Rectal smooth muscle tissue (tissue), 1 donor: ENCODE results near the gene CD33.

Experiments used
- H3K27ac ChIP-seq: one replicate; pipeline ENCODE4 v1.7.0; 2013; ENCODE audit warnings: low read depth, low read length, inconsistent platforms
- H3K27me3 ChIP-seq: one replicate; pipeline ENCODE4 v1.7.0; 2013; ENCODE audit warnings: low read length; ENCODE audit not compliant: control insufficient read depth, insufficient read depth
- H3K36me3 ChIP-seq: one replicate; pipeline ENCODE4 v1.7.0; 2013; ENCODE audit warnings: low read length; ENCODE audit not compliant: control insufficient read depth, insufficient read depth
- H3K4me1 ChIP-seq: one replicate; pipeline ENCODE4 v1.7.0; 2013; ENCODE audit warnings: low read length; ENCODE audit not compliant: control insufficient read depth, insufficient read depth
- H3K4me3 ChIP-seq: one replicate; pipeline ENCODE4 v1.7.0; 2013; ENCODE audit warnings: low read length
- H3K9ac ChIP-seq: one replicate; pipeline ENCODE4 v1.7.0; 2013; ENCODE audit warnings: low read length

Gene CD33

DNA sequence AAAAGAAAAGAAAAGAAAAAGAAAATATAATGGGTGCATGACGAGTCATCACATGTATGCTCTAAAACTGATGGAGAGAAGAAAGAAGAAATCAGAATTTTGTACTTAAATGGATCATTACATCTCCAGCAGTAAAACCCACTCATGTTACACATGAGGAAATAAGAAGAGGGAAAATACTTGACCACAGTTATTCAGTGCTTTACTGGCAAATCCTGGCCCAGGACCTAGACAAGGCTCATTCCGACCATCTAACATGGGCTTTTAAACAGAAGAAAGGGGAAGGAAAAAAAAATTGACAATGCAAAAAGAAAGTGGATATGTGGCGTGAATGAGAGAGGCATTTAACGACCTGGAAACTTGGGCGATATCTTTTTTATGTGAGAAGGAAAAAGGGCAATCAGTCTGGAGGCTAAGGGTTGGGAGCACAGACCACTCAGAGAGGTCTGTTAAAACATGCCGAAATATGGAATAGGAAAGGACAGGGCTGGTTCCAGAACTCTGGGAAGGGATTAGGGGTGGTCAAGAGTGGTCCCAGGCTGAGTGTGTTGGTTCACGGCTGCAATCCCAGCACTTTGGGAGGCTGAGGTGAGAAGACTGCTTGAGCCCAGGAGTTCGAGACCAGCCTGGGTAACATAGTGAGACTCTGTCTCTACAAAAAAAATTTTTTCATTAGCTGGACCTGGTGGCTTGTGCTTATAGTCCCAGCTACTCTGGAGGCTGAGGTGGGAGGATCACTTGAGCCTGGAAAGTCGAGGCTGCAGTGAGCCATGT is 27.6 kb downstream of the CD33 start:
- Histone ChIP-seq H3K4me1 (no peaks in the 10 kb centered on the region), H3K36me3 (no peaks in the 10 kb centered on the region), H3K27ac (no peak overlapping the region), H3K4me3 (no peak overlapping the region), H3K27me3 (no peaks in the 10 kb centered on the region), H3K9ac (no peak overlapping the region)

DNA sequence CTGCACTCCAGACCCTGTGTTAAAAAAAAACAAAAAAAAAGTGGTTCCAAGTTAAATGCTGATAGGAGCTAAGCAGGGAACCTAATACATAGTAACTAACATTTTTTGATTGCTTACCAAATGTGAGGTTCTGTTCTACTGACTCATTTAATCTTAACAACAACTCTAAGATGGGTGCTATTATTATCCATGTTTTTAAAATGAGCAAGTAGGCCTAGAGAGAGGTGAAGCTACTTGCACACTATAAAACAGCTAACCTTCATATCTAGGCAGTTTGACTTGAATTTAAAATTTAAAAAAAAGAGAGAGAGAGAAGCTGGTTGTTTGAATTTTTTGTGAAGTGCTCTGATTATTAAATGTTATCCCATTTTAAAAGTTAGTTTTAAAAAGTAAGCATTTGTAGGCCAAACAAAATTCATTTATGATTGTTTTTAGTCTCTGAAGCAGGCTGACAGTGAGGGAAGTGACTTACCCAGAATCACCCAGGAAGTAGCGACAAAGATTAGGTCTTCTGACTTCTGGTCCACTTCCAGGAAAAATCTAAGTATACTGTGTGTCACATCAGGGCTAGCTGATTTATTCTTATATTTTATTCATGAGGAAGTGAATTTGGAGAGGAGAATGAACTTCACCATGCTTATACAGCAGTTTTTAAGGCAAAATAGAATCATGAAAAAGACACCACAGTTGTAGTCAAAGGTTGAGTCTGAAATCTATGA is 28.4 kb downstream of the CD33 start:
- no peak overlapping the region for H3K9ac ChIP-seq
- H3K27me3 ChIP-seq: no peaks in the 10 kb centered on the region
- no peaks in the 10 kb centered on the region for H3K36me3 ChIP-seq
- H3K4me1 ChIP-seq: no peaks in the 10 kb centered on the region
- no peak overlapping the region for H3K4me3 ChIP-seq
- H3K27ac ChIP-seq: no peak overlapping the region

DNA sequence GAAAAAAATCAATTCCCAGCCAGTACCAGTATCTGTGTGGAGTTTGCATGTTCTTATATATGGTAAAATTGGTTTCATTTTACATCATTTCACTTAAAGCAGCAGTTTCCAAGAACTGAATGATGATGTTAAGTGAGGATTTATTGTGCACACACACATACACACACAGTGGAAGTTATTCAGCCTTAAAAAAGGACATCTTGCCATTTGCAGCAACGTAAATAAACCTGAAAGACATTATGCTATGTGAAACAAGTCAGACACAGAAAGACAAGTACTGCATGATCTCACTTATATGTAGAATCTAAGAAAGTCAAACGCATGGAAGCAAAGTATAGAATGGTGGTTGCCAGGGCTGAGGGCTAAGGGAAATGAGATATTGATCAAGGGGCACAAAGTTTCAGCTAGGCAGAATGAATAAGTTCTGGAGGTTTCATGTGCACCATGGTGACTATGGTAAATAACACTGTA is 31.3 kb downstream of the CD33 start:
- Histone ChIP-seq H3K27ac (no peak overlapping the region), H3K4me1 (no peaks in the 10 kb centered on the region)

DNA sequence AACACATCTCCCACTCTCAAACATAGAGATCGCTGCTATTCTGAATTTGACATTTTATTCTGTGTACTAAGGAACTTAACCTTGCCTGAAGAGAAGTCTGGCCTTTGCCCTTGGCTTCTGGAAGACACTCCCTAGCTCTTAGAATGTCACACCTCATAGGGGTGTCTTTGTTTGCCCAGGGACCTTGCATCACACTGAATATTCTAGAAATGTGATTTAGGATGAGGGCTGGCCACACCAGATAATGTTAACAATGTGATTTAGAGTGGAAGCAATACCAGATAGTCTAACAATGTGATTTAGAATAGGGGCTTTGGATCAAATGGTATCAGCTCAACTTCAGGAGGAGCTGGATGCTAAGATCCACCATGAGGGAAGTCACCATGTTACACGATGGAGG is 32.6 kb downstream of the CD33 start:
- H3K4me1 ChIP-seq: no peaks in the 10 kb centered on the region
- H3K27ac ChIP-seq: no peak overlapping the region
- H3K9ac ChIP-seq: no peak overlapping the region
- H3K36me3 ChIP-seq: no peaks in the 10 kb centered on the region
- no peaks in the 10 kb centered on the region for H3K27me3 ChIP-seq
- H3K4me3 ChIP-seq: no peak overlapping the region

More for the DNA sequence above, 31.3 kb downstream of the CD33 start:
- Histone ChIP-seq H3K36me3 (no peaks in the 10 kb centered on the region), H3K9ac (no peak overlapping the region), H3K27me3 (no peaks in the 10 kb centered on the region), H3K4me3 (no peak overlapping the region)

DNA sequence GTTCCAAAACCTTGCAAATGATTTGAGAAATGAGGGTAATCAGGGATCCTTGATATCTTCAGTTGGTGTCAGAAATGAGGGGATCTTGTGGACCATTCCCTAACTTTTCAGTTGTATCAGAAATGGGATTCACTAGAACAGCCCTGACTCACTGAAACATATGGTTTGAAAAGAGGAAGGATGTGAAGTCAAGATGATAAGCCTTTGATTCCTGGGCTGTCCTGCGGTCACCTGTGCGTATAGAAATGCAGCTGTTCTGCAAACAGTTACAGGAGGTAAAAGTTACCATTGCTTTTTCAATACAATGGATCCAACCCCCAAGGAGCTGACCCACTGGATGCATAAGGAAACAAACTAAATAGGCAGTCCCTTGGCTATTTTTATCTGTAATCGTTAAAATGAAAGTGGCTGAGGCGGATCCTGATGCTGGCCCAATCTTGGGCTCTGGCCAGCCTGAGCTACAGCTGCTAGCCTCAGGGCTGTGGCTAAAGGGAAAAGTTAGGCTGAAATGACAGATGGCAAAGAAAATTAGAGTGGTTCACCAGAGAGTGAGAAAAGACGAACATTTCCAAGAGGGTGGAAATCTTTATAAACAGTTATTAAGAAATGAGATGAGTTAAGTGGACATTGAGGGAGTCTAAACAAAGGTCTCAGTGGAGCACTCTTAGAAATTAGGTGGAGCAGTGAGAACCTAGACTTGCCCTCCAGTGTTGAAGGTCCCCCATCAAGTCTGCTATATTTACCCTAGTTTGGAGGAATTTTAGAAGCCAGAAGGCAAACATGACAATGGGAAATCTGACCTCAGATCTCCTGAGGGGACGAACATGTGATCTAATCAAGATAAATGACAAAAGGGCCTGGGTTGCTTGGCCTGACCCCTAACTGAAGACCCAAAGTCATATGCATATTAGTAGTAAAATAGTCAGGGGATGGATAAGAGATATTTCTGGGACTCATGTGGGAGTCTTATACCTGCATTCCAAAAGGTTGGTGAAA is 33.6 kb downstream of the CD33 start:
- no peak overlapping the region for H3K9ac ChIP-seq
- H3K36me3 ChIP-seq: no peaks in the 10 kb centered on the region
- H3K4me3 ChIP-seq: no peak overlapping the region
- no peaks in the 10 kb centered on the region for H3K4me1 ChIP-seq
- no peak overlapping the region for H3K27ac ChIP-seq
- no peaks in the 10 kb centered on the region for H3K27me3 ChIP-seq

DNA sequence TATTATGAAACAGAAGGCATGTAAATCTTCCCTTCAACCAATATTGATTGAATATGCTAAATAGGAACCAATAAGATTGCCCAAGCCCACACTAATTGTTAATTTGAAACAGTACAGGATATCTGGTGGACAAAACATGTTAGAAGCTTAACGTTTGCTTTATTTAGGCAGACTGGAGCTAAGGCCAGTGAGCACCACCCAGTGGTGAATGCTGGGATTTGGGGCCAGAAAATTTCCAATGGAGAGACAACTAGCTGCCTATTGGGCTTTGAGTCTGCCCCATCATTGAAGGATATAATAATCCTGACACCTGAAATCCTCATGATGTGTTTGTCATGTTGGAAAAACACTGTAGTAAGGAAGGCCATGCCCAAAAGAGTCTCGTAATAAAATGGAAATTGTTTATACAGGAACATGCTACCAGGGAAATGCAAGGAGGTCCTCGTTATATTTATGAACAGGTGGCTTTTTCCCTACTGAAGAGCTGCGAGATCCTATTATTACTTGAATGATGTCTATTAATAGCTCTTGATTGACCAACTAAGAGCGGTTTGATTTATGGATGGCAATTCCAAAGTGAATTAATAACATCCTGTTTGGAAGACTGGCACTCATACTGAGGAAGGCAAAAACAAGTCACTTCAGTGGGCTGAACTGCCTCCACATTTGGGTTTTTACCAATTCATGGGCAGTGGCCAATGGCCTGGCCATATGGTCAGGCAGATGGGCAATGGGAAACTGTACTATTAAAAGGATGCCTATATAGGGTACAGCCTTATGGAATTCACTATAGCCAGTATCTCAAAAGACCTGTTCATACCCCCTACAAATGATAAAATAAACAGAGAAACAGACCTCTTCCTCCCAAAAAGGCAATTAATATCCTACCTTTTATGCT is 34.7 kb downstream of the CD33 start:
- H3K4me1 ChIP-seq: no peaks in the 10 kb centered on the region
- H3K27me3 ChIP-seq: peaks cover 5% of the 10 kb centered on the region
- H3K4me3 ChIP-seq: no peak overlapping the region
- no peak overlapping the region for H3K27ac ChIP-seq
- no peak overlapping the region for H3K9ac ChIP-seq
- H3K36me3 ChIP-seq: no peaks in the 10 kb centered on the region

DNA sequence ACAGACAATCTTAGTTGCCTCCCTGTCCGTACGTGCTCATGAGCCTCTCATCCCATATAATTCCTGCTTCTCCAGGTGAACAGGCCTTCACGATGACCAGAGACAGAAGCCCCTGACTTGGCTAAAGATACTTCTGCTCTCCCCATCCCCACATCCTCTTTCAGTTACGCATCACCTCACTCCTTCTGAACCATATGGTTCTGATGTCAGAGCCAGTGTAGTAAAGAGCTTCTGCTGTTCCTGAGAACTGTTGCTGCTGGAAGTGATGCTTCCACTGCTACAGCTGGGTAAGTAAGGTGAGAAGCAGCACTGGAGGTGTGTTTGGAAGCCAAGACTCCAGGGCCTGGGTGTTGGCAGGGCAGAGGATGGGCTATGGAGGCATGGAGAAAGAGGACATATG is 38.9 kb downstream of the CD33 start:
- Histone ChIP-seq H3K4me1 (no peaks in the 10 kb centered on the region), H3K4me3 (no peak overlapping the region), H3K9ac (no peak overlapping the region), H3K27me3 (peaks cover 5% of the 10 kb centered on the region), H3K27ac (no peak overlapping the region), H3K36me3 (no peaks in the 10 kb centered on the region)

DNA sequence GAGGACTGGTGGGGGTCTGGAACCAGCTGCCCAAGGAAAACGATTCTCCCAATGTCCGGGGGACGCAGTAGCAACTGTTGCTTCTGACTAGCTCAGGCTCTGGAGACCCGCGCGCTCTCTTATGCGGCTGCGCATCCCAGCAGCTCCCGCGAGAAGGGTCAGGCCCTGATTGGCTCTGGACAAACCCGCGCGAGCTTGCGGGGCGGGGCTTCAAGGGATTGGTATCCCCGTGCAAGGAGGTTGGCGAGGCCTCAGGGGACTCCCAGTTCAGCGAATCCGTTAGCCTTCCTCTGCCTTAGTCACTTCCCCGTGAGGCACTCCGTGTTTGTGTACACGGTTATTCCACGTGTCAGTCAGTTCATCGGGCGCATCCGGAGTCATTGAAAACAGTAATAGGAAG is 46.2 kb downstream of the CD33 start:
- H3K36me3 ChIP-seq: no peaks in the 10 kb centered on the region
- H3K4me1 ChIP-seq: no peaks in the 10 kb centered on the region
- H3K27me3 ChIP-seq: no peaks in the 10 kb centered on the region
- no peak overlapping the region for H3K27ac ChIP-seq
- H3K4me3 ChIP-seq: no peak overlapping the region
- H3K9ac ChIP-seq: no peak overlapping the region

DNA sequence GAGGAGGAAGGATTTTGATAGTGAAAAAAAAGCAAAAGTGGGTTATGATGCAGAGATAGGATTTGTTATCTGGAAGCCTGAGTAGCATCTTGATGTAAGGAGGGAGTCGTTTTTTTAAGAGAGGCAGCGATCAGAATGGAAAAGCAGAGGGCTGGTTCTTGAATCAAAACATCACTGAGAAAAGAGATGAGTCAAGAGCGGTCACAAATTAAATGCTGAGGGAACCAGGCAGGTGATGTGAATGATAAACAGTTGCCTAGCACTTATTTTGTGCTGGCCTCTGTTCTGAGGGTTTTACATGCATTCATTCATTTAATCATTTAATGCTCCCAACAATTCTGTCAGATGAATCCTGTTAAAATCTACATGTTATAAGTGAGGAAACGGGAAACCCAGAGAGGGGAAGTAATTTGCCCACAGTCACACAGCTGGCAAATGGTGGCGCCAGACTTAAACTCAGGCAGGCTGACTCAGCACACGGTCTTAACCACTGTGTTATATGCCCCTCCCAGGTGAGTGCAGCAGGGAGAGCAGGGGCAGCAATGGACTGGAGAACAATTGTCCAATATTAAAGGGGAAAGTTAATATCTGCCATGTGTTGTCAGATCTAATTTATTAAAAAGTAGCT is 47.4 kb downstream of the CD33 start:
- Histone ChIP-seq H3K4me1 (no peaks in the 10 kb centered on the region), H3K27me3 (no peaks in the 10 kb centered on the region), H3K27ac (no peak overlapping the region), H3K4me3 (no peak overlapping the region), H3K36me3 (no peaks in the 10 kb centered on the region), H3K9ac (no peak overlapping the region)

DNA sequence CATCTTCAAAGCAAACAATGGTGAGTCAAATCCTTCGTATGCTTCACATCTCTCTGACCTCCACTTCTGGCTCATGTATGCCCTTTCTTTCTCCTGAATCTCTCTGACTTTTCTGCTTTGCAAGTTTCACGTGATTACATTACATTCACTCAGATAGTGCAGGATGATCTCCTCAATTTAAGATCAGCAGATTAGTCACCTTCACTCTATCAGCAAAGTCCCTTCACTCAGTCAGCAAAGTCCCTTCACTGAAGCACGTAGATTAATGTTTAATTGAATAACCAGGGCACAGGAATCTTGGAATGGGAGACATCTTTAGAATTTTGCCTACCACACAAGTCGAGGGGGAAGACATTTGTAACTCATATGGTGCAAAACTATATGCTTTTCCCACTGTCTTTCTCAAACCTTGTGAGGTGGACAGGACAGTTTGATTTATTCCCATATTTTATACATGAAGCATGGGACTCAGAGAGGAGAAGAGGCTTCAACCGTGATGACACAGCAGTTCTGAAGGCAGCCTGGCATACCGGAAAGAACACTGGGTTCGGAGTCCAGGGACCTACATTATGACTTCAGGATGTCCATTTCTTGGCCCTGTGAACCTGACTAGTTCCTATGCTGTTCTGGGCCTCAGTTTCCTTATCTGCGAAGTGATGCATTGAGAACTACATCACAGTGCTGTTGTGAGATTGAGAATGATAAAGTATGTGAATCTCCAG is 49.3 kb downstream of the CD33 start:
- Histone ChIP-seq H3K27me3 (no peaks in the 10 kb centered on the region), H3K27ac (no peak overlapping the region), H3K4me3 (no peak overlapping the region), H3K4me1 (no peaks in the 10 kb centered on the region), H3K36me3 (no peaks in the 10 kb centered on the region), H3K9ac (no peak overlapping the region)

DNA sequence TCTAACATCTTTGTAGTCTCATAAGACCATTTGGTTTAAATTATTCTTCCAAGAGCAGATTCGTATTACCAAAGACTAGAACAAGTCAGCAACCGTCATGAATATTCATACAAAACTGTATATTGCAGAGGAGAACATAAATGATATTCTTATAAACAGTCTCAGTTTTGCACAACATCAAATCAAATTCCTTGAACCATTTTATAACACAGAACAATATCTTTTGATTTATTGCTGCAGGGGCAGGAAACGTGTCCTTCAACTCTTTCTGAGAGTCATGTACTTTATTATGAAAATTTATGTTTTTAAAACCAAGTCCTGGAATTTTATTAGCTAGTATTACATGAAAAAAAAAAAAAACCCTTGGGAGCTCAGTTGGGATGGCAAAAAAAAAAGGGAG is 52.2 kb downstream of the CD33 start:
- no peak overlapping the region for H3K9ac ChIP-seq
- no peaks in the 10 kb centered on the region for H3K36me3 ChIP-seq
- H3K4me3 ChIP-seq: no peak overlapping the region
- no peak overlapping the region for H3K27ac ChIP-seq
- no peaks in the 10 kb centered on the region for H3K4me1 ChIP-seq
- H3K27me3 ChIP-seq: no peaks in the 10 kb centered on the region
